NCI-H146 (cell line): ENCODE data around the gene AHCY.
"Not testable (repeated sequence)": the region's sequence is repeated elsewhere in the genome, so short reads cannot be mapped to it uniquely, and the experiment has no call there.

Experiments used
- DNase-seq: peaks from one replicate; lab custom pipeline; 2025; lab: John Stamatoyannopoulos, UW

The AHCY gene

DNA sequence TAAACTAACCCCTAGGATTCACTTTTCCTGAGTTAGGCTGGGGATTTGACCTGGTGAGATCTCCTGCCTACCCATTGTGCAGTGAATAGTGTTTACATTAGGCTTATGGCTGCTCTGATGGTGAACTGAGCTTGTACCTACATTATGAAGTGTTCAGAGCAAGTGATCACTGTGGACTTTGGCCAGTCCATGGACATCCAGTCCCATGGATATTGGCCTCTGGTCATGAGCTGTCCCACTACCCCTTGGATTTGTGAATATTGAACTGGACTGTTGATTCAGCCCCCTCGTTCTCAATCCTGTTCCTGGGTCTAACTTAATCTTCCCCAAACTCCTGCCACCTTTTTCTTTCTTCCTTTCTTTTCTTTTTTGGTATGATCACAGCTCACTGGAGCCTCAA is 48.2 kb downstream of the AHCY start:
- DNase-seq = no peak

DNA sequence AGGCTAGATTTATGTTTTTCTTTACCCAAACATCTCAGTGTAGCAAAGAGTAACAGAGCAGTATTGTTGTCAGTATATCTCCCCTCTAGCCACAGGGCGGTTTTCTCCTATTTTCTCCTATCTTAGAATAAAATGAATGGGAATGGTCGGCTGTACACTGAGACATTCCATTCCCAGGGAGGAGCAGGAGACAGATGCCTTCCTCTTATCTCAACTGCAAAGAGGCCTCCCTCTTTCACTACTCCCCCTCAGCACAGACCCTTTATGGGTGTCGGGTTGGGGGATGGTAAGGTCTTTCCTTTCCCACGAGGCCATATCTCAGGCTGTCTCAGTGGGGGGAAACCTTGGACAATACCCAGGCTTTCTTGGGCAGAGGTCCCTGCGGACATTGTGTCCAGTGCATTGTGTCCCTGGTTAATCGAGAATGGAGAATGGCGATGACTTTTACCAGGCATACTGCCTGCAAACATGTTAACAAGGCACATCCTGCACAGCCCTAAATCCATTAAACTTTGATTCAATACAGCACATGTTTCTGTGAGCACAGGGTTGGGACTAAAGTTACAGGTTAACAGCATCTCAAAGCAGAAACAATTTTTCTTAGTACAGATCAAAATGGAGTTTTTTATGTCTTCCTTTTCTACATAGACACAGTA is 50.6 kb downstream of the AHCY start:
- DNase-seq = not testable (repeated sequence)

GRCh38 chr20:34251619-34252018 is 51.5 kb downstream of the AHCY start:
- no peak for DNase-seq

DNA sequence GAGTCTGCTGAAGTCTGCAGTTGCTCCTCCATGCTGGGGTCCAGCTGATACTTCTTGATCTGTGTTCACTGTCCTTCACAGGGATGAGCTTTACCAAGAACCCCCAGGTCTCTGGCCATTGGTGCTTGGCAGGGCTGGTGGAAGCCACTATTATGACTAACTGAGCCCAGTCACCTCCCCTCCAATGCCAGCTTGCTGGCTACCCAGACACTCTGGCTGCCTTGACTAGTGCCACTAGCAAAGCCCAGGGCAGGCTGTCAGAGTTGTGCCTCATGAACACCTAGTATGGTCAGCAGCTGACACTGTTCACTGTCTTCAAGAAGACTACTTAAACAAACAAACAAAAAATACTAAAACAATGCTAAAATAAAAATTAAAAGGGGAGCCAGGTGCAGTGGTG is 53.1 kb downstream of the AHCY start:
- no peak for DNase-seq

DNA sequence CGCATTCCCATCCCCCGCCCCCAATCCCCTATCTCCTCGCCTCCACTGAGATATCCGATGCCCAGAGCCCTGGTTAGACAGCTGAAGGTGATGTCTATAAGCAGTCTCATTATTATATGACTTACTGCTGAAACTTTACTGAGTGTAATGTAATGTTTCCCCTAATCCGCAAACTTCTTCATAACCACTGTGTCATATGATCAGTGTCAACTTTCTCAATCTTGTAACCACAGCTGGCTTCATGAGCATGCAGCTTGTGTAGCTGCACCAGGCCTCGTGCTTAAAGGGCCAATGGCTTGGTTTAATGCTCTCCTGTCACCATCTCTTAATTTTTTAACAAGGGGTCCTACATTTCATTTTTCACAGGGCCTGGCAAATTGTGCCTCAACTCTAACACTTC is 53.9 kb downstream of the AHCY start:
- no peak for DNase-seq

DNA sequence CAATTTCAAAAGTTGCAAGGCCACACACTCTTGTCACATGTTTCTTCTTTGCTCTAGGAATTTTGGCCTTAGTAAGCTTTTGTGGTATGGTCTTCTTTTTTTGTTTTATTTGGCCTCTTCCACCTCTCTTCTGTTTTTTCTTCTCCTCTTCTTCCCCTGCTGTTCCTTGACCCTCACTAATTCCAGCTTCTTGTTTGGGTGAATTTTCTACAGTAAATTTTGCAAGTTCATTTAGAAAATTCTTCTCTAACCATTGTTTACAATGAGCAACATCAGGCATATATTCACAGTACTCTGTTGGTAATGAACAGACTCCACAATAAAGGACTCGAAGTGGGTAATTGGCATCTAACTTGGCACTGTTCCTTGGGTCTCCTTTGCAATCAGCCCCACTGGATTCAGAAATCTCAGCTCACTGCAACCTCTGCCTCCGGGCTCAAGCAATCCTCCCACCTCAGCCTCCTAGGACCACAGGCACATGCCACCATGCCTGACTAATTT is 57.0 kb downstream of the AHCY start:
- no peak for DNase-seq

- no peak for DNase-seq
These were observed 59.8 kb downstream of the AHCY start for GRCh38 chr20:34243377-34243776.

DNA sequence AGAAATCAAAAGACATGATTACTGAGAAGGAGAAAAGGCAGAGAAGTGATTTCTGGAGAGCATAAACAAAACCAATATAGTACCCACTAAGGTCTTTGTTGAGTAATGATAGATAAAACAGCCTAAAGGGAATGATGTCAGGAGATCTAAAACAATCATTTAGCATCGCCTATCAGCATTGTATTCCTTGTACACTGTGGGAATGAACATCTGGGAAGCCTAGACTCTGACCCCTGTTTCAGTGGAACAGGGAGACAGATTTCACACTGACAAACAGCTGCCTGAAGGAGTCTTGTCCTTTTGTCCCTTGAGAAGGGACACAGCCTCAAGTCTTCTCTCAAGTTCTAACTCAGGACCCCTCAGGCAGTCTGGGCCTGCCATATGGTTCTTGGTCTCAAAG is 60.3 kb downstream of the AHCY start:
- no peak for DNase-seq

- not testable (repeated sequence) for DNase-seq
These were observed 61.1 kb downstream of the AHCY start for GRCh38 chr20:34242015-34242414.

DNA sequence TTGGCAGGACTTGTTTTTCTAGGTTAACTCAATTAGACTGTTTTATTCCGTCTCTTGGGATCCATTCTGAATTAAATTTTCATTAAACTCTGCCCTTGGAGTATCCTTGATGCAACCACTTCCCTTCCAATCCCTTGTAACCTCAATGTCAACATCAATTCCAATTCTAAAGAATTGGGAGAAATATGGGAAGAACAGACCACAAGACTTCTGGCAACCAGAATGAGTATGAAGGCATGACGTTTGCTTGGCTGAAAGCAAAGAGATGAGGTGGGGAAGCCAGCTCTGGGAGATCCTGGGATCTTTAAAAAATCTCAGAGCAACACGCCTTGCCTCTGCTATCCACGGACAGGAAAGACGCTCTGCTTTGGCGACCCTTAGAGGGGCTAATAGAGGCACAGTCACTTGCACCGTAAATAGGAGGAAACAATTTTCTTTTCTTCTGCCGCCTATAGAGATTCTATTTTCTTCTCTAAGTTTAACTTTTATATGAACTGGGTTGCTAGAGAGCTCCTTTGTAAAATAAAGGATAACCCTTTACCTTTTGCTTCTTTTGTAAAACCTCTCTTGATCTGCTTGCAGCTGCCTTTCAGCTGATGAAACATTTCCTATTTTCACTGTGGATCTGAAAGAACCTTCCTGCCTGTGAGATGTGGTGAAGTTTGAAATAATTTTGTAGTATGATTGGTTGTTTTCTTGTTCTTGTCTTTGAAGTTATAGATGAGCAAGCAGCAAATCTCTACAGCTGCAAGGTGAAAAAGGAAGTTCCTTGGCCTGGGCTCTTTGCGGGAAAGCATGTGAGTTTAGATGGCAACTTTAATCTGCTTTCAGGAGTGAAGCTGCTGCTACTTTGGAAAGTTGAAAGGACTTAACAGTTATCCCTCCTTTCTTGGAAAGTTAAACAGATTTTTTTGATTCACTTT is 62.2 kb downstream of the AHCY start, which contains the start of gene ASIP:
Gene ASIP (plus strand): TSS at position 731 of the 923 bp plus-strand sequence. CDS start 18,952 bp downstream, outside the sequence.
- no peak for DNase-seq

- no peak for DNase-seq
These were observed 63.0 kb downstream of the AHCY start for GRCh38 chr20:34240121-34240520.

GRCh38 chr20:34237942-34238341 is 65.2 kb downstream of the AHCY start:
- no peak for DNase-seq

- no peak for DNase-seq
These were observed 67.3 kb downstream of the AHCY start for GRCh38 chr20:34235875-34236274.

- no peak for DNase-seq
These were observed 69.5 kb downstream of the AHCY start for GRCh38 chr20:34233687-34234086.

DNA sequence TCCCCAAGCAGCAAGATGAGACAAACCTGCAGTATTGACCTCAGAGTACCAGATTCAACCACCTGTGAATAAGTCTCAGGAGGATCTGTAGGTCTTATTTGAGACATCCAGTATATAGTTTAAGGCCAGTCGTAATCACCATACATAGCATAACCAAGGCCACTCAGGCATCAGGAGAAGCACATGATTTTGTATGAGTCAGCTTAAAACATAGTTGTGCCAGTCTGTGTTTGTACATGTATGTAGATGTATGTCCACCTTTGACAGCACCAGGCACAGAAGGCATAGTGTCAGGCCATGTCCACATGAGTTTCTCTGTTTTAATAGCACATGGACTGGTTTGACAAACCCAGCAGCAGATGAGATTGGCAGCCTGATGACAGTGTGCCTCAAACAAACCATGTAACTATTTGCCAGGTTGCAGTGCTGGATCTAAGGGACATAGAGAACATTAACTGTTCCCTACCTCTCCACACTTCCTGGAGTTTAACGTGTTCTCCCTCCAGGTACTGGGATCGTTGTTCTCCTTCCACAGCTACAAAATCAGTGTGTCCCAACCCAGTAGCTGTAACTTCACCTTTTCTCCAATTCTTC is 70.6 kb downstream of the AHCY start:
- no peak for DNase-seq

DNA sequence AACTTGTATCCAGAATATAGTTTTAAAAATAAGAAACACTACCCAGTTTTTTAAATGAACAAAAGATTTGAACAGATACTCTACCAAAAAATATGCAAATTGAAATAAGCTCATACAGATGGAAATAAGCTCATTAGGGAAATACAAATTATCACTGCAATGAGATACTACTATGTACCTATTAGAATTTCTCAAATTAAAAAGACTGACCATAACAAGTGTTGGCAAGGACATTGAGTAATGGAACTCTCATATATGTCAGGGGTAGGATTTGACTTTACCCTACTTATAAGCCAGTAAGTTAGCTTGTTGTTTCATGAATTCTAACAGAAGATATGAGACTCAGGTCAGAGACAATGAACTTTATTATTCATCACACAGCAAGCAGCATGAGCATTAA is 71.5 kb downstream of the AHCY start:
- no peak for DNase-seq
